Measurements from ENCODE around the gene CRYBA4. TPM values are rescaled to one million over a fixed set of nuclear protein-coding genes. Genes with fewer than 3 reads are reported as not detected.

Gene CRYBA4
- total and polyA plus RNA-seq, 10 of the 15 experiments (the other 5 are each of a cell fraction or from before 2014, with no cell fraction given): 0.12 to 0.17 TPM; not detected in 8

DNA sequence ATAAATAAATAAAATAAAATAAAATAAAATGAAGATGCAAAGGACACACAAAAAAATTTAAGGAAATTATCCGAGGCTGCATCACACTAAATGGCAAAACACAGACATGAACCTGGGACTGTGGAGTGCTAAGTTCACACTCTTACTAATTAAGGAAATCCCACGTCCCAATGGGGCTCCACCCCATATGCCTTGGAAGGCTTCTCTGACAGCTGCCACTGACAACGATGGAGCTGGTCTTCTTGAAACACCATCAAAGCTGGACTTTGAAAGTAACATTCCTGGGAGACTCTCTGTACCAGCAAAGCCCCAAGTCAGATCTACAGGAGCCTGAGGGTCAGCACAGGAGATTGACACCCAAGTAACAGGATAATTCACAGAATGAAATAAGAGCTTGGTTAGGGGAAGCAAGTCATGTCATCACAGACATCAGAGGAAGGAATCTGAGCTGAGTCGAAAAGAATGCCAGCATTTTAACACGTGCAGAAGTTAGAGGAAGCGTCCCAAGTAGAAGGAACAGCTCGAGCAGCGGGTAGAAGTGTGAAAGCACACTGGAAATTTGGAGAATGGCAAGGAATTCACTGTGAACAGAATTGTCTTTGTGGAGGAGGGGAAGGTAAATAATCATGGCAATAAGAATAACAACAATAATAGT is 45.6 kb upstream of the CRYBA4 start:
- peaks cover 13% of the 10 kb centered on the region for H3K4me1 ChIP-seq (ENCODE audit: control insufficient read depth, insufficient read depth, low read length)
- CTCF ChIA-PET: no interaction called here
- no peaks in the 10 kb centered on the region for H3K27me3 ChIP-seq (replicated peaks in 1 of 2; ENCODE audit: control insufficient read depth in 2 of 2, insufficient read depth in 2 of 2, low read length in 1 of 2)
- in situ Hi-C loops (cut with MboI): no loop called here
- SMC1A ChIA-PET (ENCODE audit: uncharacterized antibody, unreplicated experiment): no interaction called here
- no peak overlapping the region for H3K4me2 ChIP-seq (ENCODE audit: control insufficient read depth, insufficient read depth)
- H3K36me3 ChIP-seq (ENCODE audit: control insufficient read depth in 2 of 2, insufficient read depth in 2 of 2, low read length in 1 of 2): peaks cover 0 to 3% of the 10 kb centered on the region in 2 experiments; a peak in 1 of 4 replicates
- no peak overlapping the region for H3K9ac ChIP-seq (ENCODE audit: control insufficient read depth, insufficient read depth, low read length)
- POLR2A ChIA-PET: interaction anchor here (1.6 kb wide), 1 partner anchor 39 kb away, joined by 8 read pairs; no protein-coding TSS in a partner anchor
- BruUV-seq (replicated peaks): no TSS peak
- ATAC-seq (no peak), DNase-seq (ENCODE audit: low read depth, low spot score) (no peak), FAIRE-seq (no peak)
- 69% methylated on average over 8 of the region's 8 CpGs for WGBS (ENCODE audit: insufficient coverage, insufficient replicate concordance, low lambda C conversion rate, missing lambda C conversion rate)
- H4K20me1 ChIP-seq (ENCODE audit: control insufficient read depth, insufficient read depth): 0 out of 2 replicates have a peak, but pooled peaks cover 3% of the 10 kb centered on the region
- no peak for TF ChIP-seq ZNF207 (IDR thresholded peaks at IDR 0.05; ENCODE audit: borderline replicate concordance)
- TF ChIP-seq SIX5 (IDR thresholded peaks at IDR 0.05; ENCODE audit: low read depth, low read length, severe bottlenecking): no peak
- TF ChIP-seq EED (IDR thresholded peaks at IDR 0.05; ENCODE audit: low read depth): no peak
- TF ChIP-seq, protein P1, sequence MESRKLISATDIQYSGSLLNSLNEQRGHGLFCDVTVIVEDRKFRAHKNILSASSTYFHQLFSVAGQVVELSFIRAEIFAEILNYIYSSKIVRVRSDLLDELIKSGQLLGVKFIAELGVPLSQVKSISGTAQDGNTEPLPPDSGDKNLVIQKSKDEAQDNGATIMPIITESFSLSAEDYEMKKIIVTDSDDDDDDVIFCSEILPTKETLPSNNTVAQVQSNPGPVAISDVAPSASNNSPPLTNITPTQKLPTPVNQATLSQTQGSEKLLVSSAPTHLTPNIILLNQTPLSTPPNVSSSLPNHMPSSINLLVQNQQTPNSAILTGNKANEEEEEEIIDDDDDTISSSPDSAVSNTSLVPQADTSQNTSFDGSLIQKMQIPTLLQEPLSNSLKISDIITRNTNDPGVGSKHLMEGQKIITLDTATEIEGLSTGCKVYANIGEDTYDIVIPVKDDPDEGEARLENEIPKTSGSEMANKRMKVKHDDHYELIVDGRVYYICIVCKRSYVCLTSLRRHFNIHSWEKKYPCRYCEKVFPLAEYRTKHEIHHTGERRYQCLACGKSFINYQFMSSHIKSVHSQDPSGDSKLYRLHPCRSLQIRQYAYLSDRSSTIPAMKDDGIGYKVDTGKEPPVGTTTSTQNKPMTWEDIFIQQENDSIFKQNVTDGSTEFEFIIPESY (IDR thresholded peaks at IDR 0.05): no peak
- TF ChIP-seq STAT1 (conservative IDR thresholded peaks at IDR 0.05): no peak
- TF ChIP-seq SREBF1 (IDR thresholded peaks at IDR 0.05; ENCODE audit: low read length): no peak
- TF ChIP-seq RBBP5 (conservative IDR thresholded peaks at IDR 0.05): no peak
- no peak for TF ChIP-seq SP1 (IDR thresholded peaks at IDR 0.05; ENCODE audit: low read depth, low read length)
- TF ChIP-seq, protein P2, sequence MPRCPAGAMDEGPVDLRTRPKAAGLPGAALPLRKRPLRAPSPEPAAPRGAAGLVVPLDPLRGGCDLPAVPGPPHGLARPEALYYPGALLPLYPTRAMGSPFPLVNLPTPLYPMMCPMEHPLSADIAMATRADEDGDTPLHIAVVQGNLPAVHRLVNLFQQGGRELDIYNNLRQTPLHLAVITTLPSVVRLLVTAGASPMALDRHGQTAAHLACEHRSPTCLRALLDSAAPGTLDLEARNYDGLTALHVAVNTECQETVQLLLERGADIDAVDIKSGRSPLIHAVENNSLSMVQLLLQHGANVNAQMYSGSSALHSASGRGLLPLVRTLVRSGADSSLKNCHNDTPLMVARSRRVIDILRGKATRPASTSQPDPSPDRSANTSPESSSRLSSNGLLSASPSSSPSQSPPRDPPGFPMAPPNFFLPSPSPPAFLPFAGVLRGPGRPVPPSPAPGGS (IDR thresholded peaks at IDR 0.05; ENCODE audit: borderline replicate concordance, insufficient read depth, low read depth, low read length, poor library complexity, severe bottlenecking): no peak
- no peak overlapping the region for H3K27ac ChIP-seq (ENCODE audit: control insufficient read depth, insufficient read depth)
- RAD21 ChIA-PET (ENCODE audit: unreplicated experiment): interaction anchor here (0.6 kb wide), 1 partner anchor 175 kb away, joined by 3 read pairs; no protein-coding TSS in a partner anchor
- H2AFZ ChIP-seq (ENCODE audit: control insufficient read depth, low read depth, low read length): no peak overlapping the region
- H3K9me3 ChIP-seq (replicated peaks; ENCODE audit: control insufficient read depth, insufficient read depth, low read length): no peaks in the 10 kb centered on the region
- intact Hi-C loops (cut with micrococcal nuclease; ENCODE audit: unreplicated experiment): no loop called here
- no peak overlapping the region for H3K4me3 ChIP-seq
- H3K79me2 ChIP-seq (ENCODE audit: control insufficient read depth, insufficient read depth, low read length): peaks cover 14% of the 10 kb centered on the region
